Fibroblast of lung (primary cell): ENCODE data around the gene GREM2.

Source experiments
- CTCF ChIP-seq, 2 donors: IDR thresholded peaks in 1 of 2; conservative IDR thresholded peaks in 1 of 2; 1 replicate in 1 of 2; 2 replicates in 1 of 2; pipeline ENCODE4 v1.5.1; 2011 to 2012; ENCODE audit warnings: low read length in 2 of 2, control low read depth in 1 of 2, inconsistent platforms in 1 of 2, low read depth in 1 of 2, mild to moderate bottlenecking in 1 of 2
- EZH2 ChIP-seq: IDR thresholded peaks from 2 replicates; pipeline ENCODE4 v1.5.1; 2012; ENCODE audit warnings: low read length, control low read depth, mild to moderate bottlenecking; ENCODE audit errors: missing control alignments

- no peak for TF ChIP-seq CTCF (conservative IDR thresholded peaks at IDR 0.05 in 1 of 2, IDR thresholded peaks at IDR 0.05 in 1 of 2; ENCODE audit: low read depth in 1 of 2, low read length in 2 of 2)
- no peak for TF ChIP-seq EZH2
These were observed 103.8 kb downstream of the GREM2 start for GRCh38 chr1:240508201-240508600.
